SK-N-MC (cell line): Measurements from ENCODE around the gene IL17RA.

Source experiments
- EZH2 ChIP-seq: fragments of 200-600 bp; sonication (generic); IDR thresholded peaks from one replicate; pipeline ENCODE4 v1.6.1; 2017; ENCODE audit warnings: antibody characterized with exemption
- FOXP2 ChIP-seq: optimal IDR thresholded peaks from 2 replicates; pipeline ENCODE3; 2011; ENCODE audit warnings: mild to moderate bottlenecking, moderate library complexity; ENCODE audit not compliant: insufficient read depth; ENCODE audit errors: extremely low read length, control extremely low read depth
- POLR2AphosphoS5 ChIP-seq: IDR thresholded peaks from 2 replicates; pipeline ENCODE4 v1.6.1; 2012; ENCODE audit warnings: mild to moderate bottlenecking, low read depth, low read length, borderline replicate concordance

- TF ChIP-seq POLR2AphosphoS5 (no peak), EZH2 (no peak), FOXP2 (no peak)
These were observed 72.9 kb downstream of the IL17RA start for GRCh38 chr22:17157714-17158113.
